HFFc6 (cell line): ENCODE data around the gene ZNF862. TPM values are rescaled to one million over a fixed set of nuclear protein-coding genes. Genes with fewer than 3 reads are reported as not detected.
A peak's percentile ranks its signal among the peaks of the same experiment; 100 is the strongest.

Experiments
- DNase-seq: peaks from one replicate; pipeline ENCODE4 v3.0.0-alpha.2; 2018
- H3K27ac Mint-ChIP-seq: 2 replicates; pipeline ENCODE4 v1.8.0; 2020; ENCODE audit warnings: mild to moderate bottlenecking, mixed read lengths
- H3K27me3 Mint-ChIP-seq: 2 replicates; pipeline ENCODE4 v1.8.0; 2021; ENCODE audit warnings: mild to moderate bottlenecking, moderate library complexity, mixed read lengths; ENCODE audit not compliant: insufficient read depth
- H3K36me3 Mint-ChIP-seq: 2 replicates; pipeline ENCODE4 v1.8.0; 2021; ENCODE audit warnings: low read depth, mixed read lengths
- H3K4me1 Mint-ChIP-seq: 2 replicates; pipeline ENCODE4 v1.8.0; 2020; ENCODE audit warnings: low read depth, mixed read lengths
- H3K4me3 Mint-ChIP-seq: 2 replicates; pipeline ENCODE4 v1.8.0; 2020; ENCODE audit warnings: mild to moderate bottlenecking, moderate library complexity, mixed read lengths
- H3K9me3 Mint-ChIP-seq: 2 replicates; pipeline ENCODE4 v1.8.0; 2020; ENCODE audit warnings: mild to moderate bottlenecking, mixed read lengths
- CTCF ChIP-seq: fragments of 200-600 bp; sonication (generic); IDR thresholded peaks from 2 replicates; pipeline ENCODE4 v1.5.0; 2021; ENCODE audit warnings: antibody characterized with exemption, mild to moderate bottlenecking
- total RNA-seq, 6 experiments: library from RNA; stranded (reverse); fragmentation: NEBNext Ultra II Directional; extraction: Animal tissue kit (Norgen Biotek cat#: 25700); gene quantifications; 2 replicates in 1 of 6; 3 replicates in 5 of 6; pipeline ENCODE4 v1.2.3, GENCODE V29; 2021

The ZNF862 gene
- total RNA-seq, 6 experiments from 2014 or later: 5.2 to 8.2 (median 6.9) TPM

- no peak overlapping the region for H3K4me3 Mint-ChIP-seq
- TF ChIP-seq CTCF: no peak
- no peaks in the 10 kb centered on the region for H3K36me3 Mint-ChIP-seq
- H3K27ac Mint-ChIP-seq: no peak overlapping the region
- no peak for DNase-seq
- H3K9me3 Mint-ChIP-seq: no peaks in the 10 kb centered on the region
- H3K27me3 Mint-ChIP-seq: no peaks in the 10 kb centered on the region; the same call in 1 of the 2 replicates
- H3K4me1 Mint-ChIP-seq: no peaks in the 10 kb centered on the region
Measured at GRCh38 chr7:149882248-149883047, 44.3 kb downstream of the ZNF862 start.

DNA sequence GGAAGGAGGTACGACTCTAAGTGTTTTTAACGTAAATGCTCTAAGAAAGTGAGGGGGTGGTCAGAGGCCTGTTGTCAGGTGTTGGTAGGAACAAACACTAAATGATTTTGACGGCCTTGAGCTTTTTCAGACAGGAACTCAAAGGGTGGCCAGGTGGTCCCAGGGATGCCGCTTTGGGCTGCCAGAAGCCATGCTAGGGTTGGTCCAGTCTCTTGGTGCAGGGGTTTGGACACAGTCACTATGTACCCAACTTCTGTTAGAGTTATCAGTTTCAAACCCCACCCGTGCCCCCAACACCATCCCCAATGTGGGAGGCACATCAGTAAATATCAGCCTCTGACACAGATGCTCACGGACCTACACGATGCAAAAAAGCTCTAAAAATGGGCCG is 44.9 kb downstream of the ZNF862 start:
- no peaks in the 10 kb centered on the region for H3K4me1 Mint-ChIP-seq
- no peak overlapping the region for H3K27ac Mint-ChIP-seq
- H3K36me3 Mint-ChIP-seq: no peaks in the 10 kb centered on the region
- TF ChIP-seq CTCF: no peak
- no peak overlapping the region for H3K4me3 Mint-ChIP-seq
- DNase-seq: no peak
- no peaks in the 10 kb centered on the region for H3K9me3 Mint-ChIP-seq
- H3K27me3 Mint-ChIP-seq: no peaks in the 10 kb centered on the region; the same call in 1 of the 2 replicates

DNA sequence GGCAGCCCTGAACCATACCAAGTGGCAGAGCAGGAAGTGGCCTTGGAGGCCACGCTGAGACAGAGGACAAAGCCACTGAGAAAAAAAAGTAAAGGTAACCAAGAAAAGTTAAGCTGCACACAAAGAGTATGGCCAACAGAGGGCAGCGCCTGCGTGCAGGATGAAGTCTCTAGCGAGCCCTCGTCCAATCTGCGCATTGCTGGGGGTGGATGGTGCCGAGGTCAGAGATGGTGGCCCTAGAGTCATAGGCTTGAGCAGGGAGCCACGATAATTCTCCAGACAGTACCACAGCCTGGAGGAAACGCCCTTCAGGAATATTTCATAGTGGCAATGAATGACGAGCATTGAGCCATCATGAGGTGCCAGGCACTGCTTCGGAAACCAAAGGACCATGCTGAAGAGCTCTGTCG is 45.3 kb downstream of the ZNF862 start:
- Mint-ChIP-seq H3K4me3 (no peak overlapping the region), H3K9me3 (no peaks in the 10 kb centered on the region), H3K36me3 (no peaks in the 10 kb centered on the region), H3K27ac (no peak overlapping the region), H3K4me1 (no peaks in the 10 kb centered on the region), H3K27me3 (no peaks in the 10 kb centered on the region; the same call in 1 of the 2 replicates)
- TF ChIP-seq CTCF: peak; percentile 81
- DNase-seq: peak; percentile 24

DNA sequence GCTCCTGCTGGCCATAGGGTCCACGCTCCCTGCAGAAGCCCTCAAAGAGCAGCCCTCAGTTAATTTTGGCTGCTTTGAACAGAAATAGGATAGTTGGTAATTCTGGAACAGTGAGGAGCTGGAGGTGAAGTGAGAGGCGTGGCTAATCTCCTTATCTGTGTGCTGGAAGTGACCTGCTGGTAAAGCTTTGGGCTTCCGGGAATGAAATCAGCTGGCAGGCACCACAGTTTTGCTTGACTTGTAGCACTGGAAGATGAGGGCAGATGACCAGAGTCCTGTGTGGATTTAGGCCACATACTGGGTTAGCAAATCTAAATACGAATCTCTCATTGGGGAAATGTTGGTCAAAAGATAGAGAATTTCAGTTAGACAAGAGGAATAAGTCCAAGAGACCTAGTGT is 45.8 kb downstream of the ZNF862 start:
- Mint-ChIP-seq H3K4me1 (no peaks in the 10 kb centered on the region), H3K4me3 (no peak overlapping the region), H3K27ac (no peak overlapping the region), H3K9me3 (no peaks in the 10 kb centered on the region), H3K36me3 (no peaks in the 10 kb centered on the region), H3K27me3 (no peaks in the 10 kb centered on the region; the same call in 1 of the 2 replicates)
- TF ChIP-seq CTCF: no peak
- no peak for DNase-seq

DNA sequence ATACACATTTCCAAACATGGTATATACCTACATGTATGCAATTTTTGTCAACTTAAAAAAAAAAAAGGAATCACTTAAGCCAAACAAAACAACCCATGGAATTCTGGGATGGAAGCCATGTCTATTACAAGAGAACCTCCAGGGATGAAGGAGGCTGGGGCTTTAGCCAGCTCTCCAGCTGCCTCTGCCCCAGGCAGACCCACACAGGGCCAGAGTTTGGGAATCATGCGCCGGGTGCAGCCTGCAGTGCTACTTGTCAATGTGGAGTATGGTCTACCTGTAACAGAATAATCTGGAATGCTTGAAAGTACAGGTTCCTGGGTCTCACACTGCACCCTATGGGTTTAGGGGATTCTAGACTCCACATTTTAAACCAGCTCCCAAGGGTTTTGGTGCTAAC is 46.4 kb downstream of the ZNF862 start:
- H3K4me1 Mint-ChIP-seq: no peaks in the 10 kb centered on the region
- no peak for DNase-seq
- no peak overlapping the region for H3K4me3 Mint-ChIP-seq
- no peaks in the 10 kb centered on the region; the same call in 1 of the 2 replicates for H3K27me3 Mint-ChIP-seq
- H3K36me3 Mint-ChIP-seq: no peaks in the 10 kb centered on the region
- no peak for TF ChIP-seq CTCF
- H3K27ac Mint-ChIP-seq: no peak overlapping the region
- H3K9me3 Mint-ChIP-seq: no peaks in the 10 kb centered on the region
